DLD1 (cell line): ENCODE data around the gene PRND.
"Not testable (repeated sequence)": the region's sequence is repeated elsewhere in the genome, so short reads cannot be mapped to it uniquely, and the experiment has no call there.

Source experiments
- in situ Hi-C: cut with HindIII; loops from 2 replicates; pipeline ENCODE4 v1.10.0; 2017; ENCODE audit warnings: low sequenced_read_pairs

The PRND gene

DNA sequence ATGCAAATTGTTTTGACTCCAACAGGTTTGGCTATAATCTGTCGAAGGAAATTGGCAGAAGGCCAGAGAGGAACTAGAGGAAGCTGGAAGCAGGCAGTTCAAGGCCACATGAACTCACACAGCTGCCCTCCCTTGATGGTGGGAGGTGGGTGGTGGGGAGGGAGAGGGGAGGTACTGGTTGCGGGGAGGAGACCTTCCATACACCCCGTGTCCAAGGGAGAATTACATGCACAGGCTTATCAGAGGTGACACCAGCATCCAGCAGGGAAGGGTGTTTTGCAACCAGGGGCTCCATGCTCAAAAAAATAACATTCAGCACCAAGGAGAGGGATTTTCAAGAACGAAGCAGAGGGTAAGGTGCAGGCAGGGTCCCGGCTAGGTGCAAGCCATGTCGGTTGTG lies 9.1 kb downstream of the PRND start:
- in situ Hi-C loops: no loop called here

- in situ Hi-C loops: no loop called here
These were observed 15.2 kb downstream of the PRND start for GRCh38 chr20:4736875-4737274.

- in situ Hi-C loops: no loop called here
These were observed 16.3 kb downstream of the PRND start for GRCh38 chr20:4737857-4738627.

- in situ Hi-C loops: no loop called here
These were observed 19.2 kb downstream of the PRND start for GRCh38 chr20:4740774-4741431.

- in situ Hi-C loops: no loop called here
These were observed 27.1 kb downstream of the PRND start for GRCh38 chr20:4748847-4749246.

DNA sequence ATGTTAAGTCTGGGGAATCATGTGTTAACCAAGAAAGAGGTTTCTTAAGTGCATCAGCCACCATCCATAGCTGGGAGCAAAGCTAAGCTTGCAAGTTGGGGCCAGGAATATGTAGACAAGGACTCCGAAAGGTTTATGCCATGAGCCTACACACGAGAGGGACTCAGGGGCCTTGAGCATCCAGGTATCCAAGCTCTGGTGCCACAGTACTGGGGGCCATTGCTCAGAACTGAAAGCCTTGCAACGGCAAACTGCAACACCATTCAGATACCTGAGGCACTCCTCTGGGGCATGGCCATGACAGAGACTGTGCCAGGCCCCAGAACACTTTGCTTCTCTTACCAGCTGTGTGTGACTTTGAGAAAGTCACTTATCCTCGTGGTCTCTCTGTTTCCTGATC lies 27.6 kb downstream of the PRND start:
- in situ Hi-C loops: no loop called here

- in situ Hi-C loops: no loop called here
These were observed 28.7 kb downstream of the PRND start for GRCh38 chr20:4750381-4750780.

DNA sequence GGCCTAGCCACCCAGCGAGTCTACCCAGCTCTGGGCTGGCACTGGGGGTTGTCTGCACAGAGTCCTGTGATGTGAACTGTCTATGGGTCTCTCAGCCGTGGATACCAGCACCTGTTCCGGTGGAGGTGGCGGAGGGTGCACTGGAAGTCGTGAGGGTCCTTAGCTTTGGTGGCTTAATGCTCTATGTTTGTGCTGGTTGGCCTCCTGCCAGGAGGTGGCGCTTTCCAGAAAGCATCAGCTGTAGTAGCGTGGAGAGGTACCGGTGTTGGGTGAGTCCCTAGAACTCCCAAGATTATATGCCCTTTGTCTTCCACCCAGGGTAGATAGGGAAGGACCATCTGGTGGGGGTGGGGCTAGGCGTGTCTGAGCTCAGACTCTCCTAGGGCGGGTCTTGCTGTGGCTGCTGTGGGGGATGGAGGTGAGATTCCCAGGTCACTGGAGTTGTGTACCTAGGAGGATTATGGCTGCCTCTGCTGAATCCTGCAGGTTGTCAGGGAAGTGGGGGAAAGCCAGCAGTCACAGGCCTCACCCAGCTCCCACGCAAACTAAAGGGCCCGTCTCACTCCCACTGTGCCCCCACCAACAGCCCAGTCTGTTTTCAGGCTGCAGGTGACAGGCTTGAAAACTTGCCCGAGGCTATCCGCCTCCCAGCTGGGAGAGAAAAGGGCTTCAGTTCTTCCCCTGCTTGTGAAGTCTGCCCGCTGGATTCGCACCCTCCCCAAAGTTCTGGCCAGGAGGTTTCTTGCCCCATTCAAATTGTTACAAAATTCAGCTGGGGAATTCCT lies 37.6 kb downstream of the PRND start:
- in situ Hi-C loops: not testable (repeated sequence)

- in situ Hi-C loops: no loop called here
These were observed 41.6 kb downstream of the PRND start for GRCh38 chr20:4763261-4763660.

DNA sequence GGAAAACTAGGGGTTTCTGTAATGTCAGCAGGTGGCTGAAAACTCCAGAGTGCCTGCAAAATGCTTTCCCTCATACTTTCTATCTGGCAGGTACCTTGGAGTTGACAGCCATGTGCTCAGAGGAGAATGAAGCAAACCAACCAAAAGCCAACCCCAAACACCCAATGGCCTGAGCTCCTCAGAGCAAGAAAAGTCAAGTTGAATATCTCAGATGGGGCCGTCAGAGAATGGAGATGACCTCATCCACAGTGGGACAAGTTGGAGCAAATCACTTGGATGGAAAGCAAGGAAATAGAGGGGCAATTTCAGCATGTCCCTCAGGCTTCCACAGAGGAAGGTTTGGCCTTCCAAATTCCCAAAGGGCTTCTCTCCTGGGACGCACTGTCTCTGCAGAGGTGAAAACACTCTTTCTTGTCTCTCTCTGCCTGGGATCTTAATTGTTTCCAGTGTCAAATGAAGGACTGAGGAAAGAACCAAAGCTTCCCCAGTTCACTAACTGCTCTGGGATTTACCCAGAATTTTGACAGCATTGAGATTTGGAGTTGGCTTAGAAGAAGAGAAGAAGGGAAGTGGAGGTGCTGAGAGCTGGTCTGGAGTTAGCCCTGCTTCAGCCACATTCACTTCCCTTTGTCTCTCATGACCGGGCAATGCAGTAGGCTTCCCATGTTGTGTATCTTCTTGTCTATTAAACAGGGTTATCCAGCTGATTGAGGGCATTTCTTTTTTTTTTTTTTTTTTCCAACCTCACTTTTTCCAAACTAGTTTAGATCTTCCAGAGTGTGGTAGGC lies 42.2 kb downstream of the PRND start:
- in situ Hi-C loops: no loop called here

- in situ Hi-C loops: no loop called here
These were observed 43.1 kb downstream of the PRND start for GRCh38 chr20:4764805-4765204.

GRCh38 chr20:4765681-4766080 lies 44.0 kb downstream of the PRND start:
- in situ Hi-C loops: no loop called here

DNA sequence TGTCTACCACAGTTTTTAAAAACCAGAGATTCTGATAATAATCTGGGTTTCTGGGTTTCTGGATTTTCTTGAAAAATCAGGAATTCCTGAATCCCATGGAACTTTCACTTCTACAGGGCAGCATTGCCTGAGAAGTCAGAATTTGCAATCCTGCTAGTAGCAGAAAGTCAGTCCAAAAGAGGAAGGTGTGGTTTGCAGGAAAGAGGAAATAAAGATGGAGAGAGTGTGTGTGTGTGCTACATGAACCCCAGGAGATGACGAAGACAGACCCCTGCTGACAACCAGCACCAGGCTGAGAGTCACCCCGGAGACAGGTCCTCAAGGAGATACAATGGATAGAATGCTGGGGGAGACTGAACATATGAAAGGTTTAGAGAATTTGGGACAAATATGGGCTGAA lies 44.9 kb downstream of the PRND start:
- in situ Hi-C loops: no loop called here

GRCh38 chr20:4767084-4767483 lies 45.4 kb downstream of the PRND start:
- in situ Hi-C loops: no loop called here

GRCh38 chr20:4769328-4769727 lies 47.6 kb downstream of the PRND start:
- in situ Hi-C loops: no loop called here

DNA sequence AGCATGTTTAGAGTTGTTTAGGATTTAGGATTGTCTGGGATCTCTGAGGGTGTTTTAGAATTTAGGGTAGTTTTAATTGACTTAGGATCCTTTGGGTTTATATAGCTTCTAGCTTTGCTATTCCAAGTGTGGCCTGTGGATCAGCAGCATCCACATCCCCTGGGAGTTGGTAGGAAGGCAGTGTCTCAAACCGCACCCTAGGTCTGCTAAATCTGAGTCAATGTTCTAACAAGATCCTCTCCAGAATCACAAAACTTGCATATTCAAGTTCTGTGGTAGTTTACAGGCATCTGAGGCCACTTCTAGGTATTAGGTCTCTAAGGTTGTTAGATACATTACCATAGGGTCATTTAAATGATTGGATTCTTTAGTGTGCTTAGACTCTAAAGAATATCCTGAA lies 48.3 kb downstream of the PRND start:
- in situ Hi-C loops: no loop called here

- in situ Hi-C loops: no loop called here
These were observed 49.3 kb downstream of the PRND start for GRCh38 chr20:4771004-4771403.

DNA sequence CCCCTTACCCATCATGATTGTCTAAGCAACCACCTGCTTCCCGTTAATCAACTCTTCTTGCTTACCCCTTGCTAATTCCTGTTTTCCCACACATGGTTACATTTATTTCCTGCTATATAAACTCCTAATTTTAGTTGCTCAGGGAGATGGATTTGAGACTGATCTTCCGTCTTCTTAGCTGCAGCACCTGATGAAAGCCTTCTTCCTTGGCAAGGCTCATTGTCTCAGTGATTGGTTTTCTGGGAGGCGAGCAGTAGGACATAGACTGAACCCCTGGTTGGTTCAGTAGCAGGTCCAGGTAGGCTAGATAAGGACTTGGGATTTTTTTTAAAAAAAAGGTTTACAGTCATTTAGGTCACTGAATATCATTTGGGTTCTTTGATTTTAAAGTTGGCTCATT lies 50.4 kb downstream of the PRND start:
- in situ Hi-C loops: no loop called here

GRCh38 chr20:4773014-4773413 lies 51.3 kb downstream of the PRND start:
- in situ Hi-C loops: not testable (repeated sequence)

DNA sequence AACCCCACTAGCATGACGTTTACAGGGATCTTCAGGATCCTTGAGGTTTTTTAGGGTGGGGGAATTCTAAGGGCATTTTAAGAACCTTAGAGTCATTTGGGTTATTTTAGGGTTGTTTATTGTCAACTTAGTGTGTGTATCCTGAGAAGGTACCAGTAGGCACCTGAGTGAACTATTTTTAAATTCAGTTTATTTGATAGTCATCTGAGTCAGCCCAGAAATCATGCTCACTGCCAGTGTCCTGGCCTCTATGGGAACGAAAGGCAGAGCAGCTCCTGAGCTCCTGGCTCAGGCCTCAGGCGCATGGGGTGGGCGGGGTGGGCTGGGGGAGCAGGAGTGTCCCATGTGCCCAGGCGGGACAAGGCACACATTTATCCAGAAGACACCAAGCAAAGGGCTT lies 52.0 kb downstream of the PRND start:
- in situ Hi-C loops: no loop called here

DNA sequence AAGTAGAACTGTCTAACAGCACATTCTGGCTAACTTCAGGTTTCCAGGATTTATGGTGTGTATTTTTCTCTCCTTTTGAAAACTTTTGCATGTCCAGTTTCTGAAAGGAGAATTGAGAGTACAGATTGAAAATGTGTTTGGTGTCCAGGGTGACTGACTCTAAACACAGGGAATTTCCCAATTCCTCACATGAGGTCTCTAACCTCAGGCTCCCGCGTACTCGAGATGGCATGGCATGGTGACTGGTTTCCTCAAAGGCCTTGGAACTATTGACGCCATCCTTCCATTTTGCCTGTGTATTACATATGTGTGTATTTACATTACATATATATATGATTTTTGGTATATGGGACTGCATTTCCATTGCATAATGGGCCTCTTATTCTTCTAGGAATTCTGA lies 52.5 kb downstream of the PRND start:
- in situ Hi-C loops: no loop called here
